Endothelial cell of umbilical vein (primary cell): ENCODE data around the gene SORL1. TPM values are rescaled to one million over a fixed set of nuclear protein-coding genes. Genes with fewer than 3 reads are reported as not detected.

ENCODE experiments used
- BruUV-seq: library from RNA; stranded (reverse); fragments of 400-500 nt; replicated peaks from 2 replicates; lab custom pipeline; 2021; lab: Mats Ljungman, UMichigan
- CTCF ChIA-PET: fragments of 300-600, 350-600 bp; sonication (Branson Sonifier 250); formaldehyde crosslinking; loops from one replicate; lab custom pipeline; 2021; ENCODE audit warnings: antibody characterized with exemption, inconsistent platforms; lab: Charles Lee
- POLR2A ChIA-PET: fragments of 300-600, 350-600 bp; sonication (Branson Sonifier 250); formaldehyde crosslinking; loops from one replicate; lab custom pipeline; 2021; ENCODE audit warnings: antibody characterized with exemption, inconsistent platforms; lab: Charles Lee
- DNase-seq: peaks from one replicate; pipeline ENCODE4 v3.0.0-alpha.2; 2011; ENCODE audit warnings: low read depth, low spot score
- FAIRE-seq: peaks from 2 replicates; lab custom pipeline; 2011; peaks lifted over from hg19 to GRCh38; lab: Jason Lieb, UNC
- H2AFZ ChIP-seq: 2 replicates; pipeline ENCODE4 v1.6.0; 2012; ENCODE audit warnings: low read depth, low read length, control low read depth, inconsistent platforms
- H3K27ac ChIP-seq: 2 replicates; pipeline ENCODE4 v1.5.1; 2011; ENCODE audit warnings: low read depth, mild to moderate bottlenecking, control low read depth, low read length, moderate library complexity; ENCODE audit not compliant: insufficient read depth
- H3K27me3 ChIP-seq, 2 experiments: 2 replicates each; pipeline versions ENCODE4 v1.6.0 to v1.6.1; 2011; ENCODE audit warnings: low read length in 2 of 2, mixed read lengths in 1 of 2; ENCODE audit not compliant: control insufficient read depth in 2 of 2, insufficient read depth in 2 of 2
- H3K36me3 ChIP-seq, 2 experiments: 2 replicates in 1 of 2; 3 replicates in 1 of 2; pipeline ENCODE4 v1.5.1; 2011; ENCODE audit warnings: low read length in 2 of 2, mild to moderate bottlenecking in 1 of 2, moderate library complexity in 1 of 2; ENCODE audit not compliant: control insufficient read depth in 2 of 2, insufficient read depth in 2 of 2; ENCODE audit errors: extremely low read depth in 1 of 2
- H3K4me1 ChIP-seq: 3 replicates; pipeline ENCODE4 v1.5.1; 2011; ENCODE audit warnings: mild to moderate bottlenecking, low read length; ENCODE audit not compliant: control insufficient read depth, insufficient read depth; ENCODE audit errors: extremely low read depth
- H3K4me2 ChIP-seq: 2 replicates; pipeline ENCODE4 v1.6.1; 2011; ENCODE audit warnings: low read length, control low read depth, mixed read lengths; ENCODE audit not compliant: insufficient read depth
- H3K4me3 ChIP-seq, 3 experiments: fragments of 200-600 bp in 1 of 3; sonication (generic), shearing (Covaris generic) in 1 of 3; replicated peaks in 1 of 3; 2 replicates each; pipeline ENCODE4 v1.5.1; 2011 to 2016; ENCODE audit warnings: control low read depth in 3 of 3, low read length in 3 of 3, mild to moderate bottlenecking in 2 of 3, inconsistent platforms in 1 of 3, low read depth in 1 of 3, moderate library complexity in 1 of 3; ENCODE audit not compliant: insufficient read depth in 1 of 3
- H3K79me2 ChIP-seq: 2 replicates; pipeline ENCODE4 v1.6.0; 2012; ENCODE audit warnings: low read length, inconsistent platforms; ENCODE audit not compliant: control insufficient read depth, insufficient read depth
- H3K9ac ChIP-seq: replicated peaks from 2 replicates; pipeline ENCODE3; 2011; ENCODE audit warnings: low read length, control low read depth; ENCODE audit not compliant: insufficient read depth; ENCODE audit errors: extremely low read depth
- H3K9me1 ChIP-seq: replicated peaks from 3 replicates; pipeline ENCODE4 v1.6.0; 2011; ENCODE audit warnings: mild to moderate bottlenecking, low read length; ENCODE audit not compliant: control insufficient read depth, insufficient read depth; ENCODE audit errors: extremely low read depth
- H3K9me3 ChIP-seq: replicated peaks from 2 replicates; pipeline ENCODE4 v1.5.1; 2012; ENCODE audit warnings: low read length, inconsistent platforms; ENCODE audit not compliant: control insufficient read depth, insufficient read depth
- H4K20me1 ChIP-seq: replicated peaks from 2 replicates; pipeline ENCODE3; 2011; ENCODE audit warnings: mild to moderate bottlenecking, low read length; ENCODE audit not compliant: control insufficient read depth, insufficient read depth; ENCODE audit errors: extremely low read depth
- EZH2 ChIP-seq: IDR thresholded peaks from 2 replicates; pipeline ENCODE4 v1.6.1; 2012; ENCODE audit warnings: borderline replicate concordance, low read depth, mild to moderate bottlenecking, moderate library complexity, low read length, inconsistent platforms; ENCODE audit not compliant: severe bottlenecking
- FOS ChIP-seq: IDR thresholded peaks from 2 replicates; pipeline ENCODE4 v1.6.1; 2011; ENCODE audit warnings: mild to moderate bottlenecking, low read length, moderate library complexity, borderline replicate concordance; ENCODE audit not compliant: insufficient read depth
- GATA2 ChIP-seq: IDR thresholded peaks from 2 replicates; pipeline ENCODE4 v1.7.0; 2011; ENCODE audit warnings: low read depth, mild to moderate bottlenecking, moderate library complexity, mixed read lengths, low read length; ENCODE audit not compliant: insufficient read length, insufficient read depth
- JUN ChIP-seq: IDR thresholded peaks from 2 replicates; pipeline ENCODE4 v1.6.1; 2011; ENCODE audit warnings: borderline replicate concordance, low read depth; ENCODE audit not compliant: insufficient read length, insufficient read depth
- MYC ChIP-seq: IDR thresholded peaks from one replicate; pipeline ENCODE4 v1.6.1; 2011; ENCODE audit warnings: mild to moderate bottlenecking, low read depth, low read length
- POLR2A ChIP-seq: IDR thresholded peaks from 2 replicates; pipeline ENCODE4 v1.6.1; 2012; ENCODE audit warnings: low read depth, mild to moderate bottlenecking, control low read depth, low read length
- POLR2AphosphoS5 ChIP-seq: IDR thresholded peaks from 2 replicates; pipeline ENCODE4 v1.6.1; 2012; ENCODE audit warnings: low read depth, mild to moderate bottlenecking, control low read depth, low read length, moderate library complexity; ENCODE audit not compliant: insufficient read depth
- dilution Hi-C: fragments of 300-500 bp; cut with MboI; formaldehyde crosslinking; loops from one replicate; pipeline ENCODE4 v1.15.0; 2019; ENCODE audit warnings: low sequenced_read_pairs; ENCODE audit not compliant: extremely low pct_ligation_motif_present
- intact Hi-C: fragments of 100-400 bp; cut with micrococcal nuclease; formaldehyde crosslinking; loops from one replicate; pipeline ENCODE4 v1.10.0; 2022
- polyA plus RNA-seq, 4 experiments: library from polyadenylated mRNA; depleted of rRNA in 3 of 4; stranded (reverse) in 3 of 4; unstranded in 1 of 4; fragments of >200 nt; gene quantifications; 2 replicates each; pipeline versions ENCODE4 v1.2.1 to v1.2.3, GENCODE V29; 2011 to 2012; ENCODE audit warnings: missing spikeins in 1 of 4
- total RNA-seq: library from RNA; stranded (reverse); gene quantifications from 2 replicates; pipeline ENCODE4 v1.2.3, GENCODE V29; 2021
- TF ChIP-seq, protein P1 (sequence below): IDR thresholded peaks from 2 replicates; pipeline ENCODE4 v1.6.1; 2011; ENCODE audit not compliant: insufficient read depth, insufficient read length
- TF ChIP-seq, protein P2 (sequence below), 2 donors: IDR thresholded peaks; 1 replicate in 1 of 2; 2 replicates in 1 of 2; pipeline ENCODE4 v1.5.1; 2011; ENCODE audit warnings: low read length in 2 of 2, mild to moderate bottlenecking in 2 of 2, moderate library complexity in 2 of 2, control low read depth in 1 of 2, inconsistent platforms in 1 of 2, low read depth in 1 of 2; ENCODE audit not compliant: insufficient read depth in 1 of 2; ENCODE audit errors: extremely low read depth in 1 of 2

Gene SORL1
- total and polyA plus RNA-seq, 2 donors (not counting 3 experiments of a cell fraction or from before 2014, with no cell fraction given) = 0.17 to 0.31 TPM

DNA sequence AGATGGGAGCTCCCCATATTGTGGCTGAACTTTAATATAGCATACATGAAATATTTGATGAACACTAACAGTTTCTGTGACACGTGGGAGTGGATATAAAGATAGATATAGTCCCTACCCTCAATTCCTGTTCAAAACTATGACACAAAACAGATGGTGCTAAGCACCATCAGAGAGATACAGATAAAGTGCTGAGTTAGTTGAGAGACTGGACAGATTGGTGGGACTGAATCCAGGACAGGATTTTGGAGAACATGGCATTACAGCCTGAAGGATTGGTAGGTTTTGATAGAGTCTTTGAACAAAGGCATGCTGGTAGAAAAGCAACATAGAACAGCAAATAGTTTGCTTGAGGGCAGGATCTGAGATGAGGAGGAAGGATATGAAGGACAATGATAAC lies 215.7 kb downstream of the SORL1 start:
- ChIA-PET CTCF (no interaction called here), POLR2A (no interaction called here)
- Histone ChIP-seq H3K9me3 (no peaks in the 10 kb centered on the region), H3K27me3 (peaks cover 8 to 10% of the 10 kb centered on the region in 2 experiments), H3K9me1 (no peaks in the 10 kb centered on the region), H3K27ac (no peak overlapping the region), H4K20me1 (no peaks in the 10 kb centered on the region), H2AFZ (no peak overlapping the region), H3K36me3 (no peaks in the 10 kb centered on the region), H3K4me1 (no peaks in the 10 kb centered on the region), H3K4me3 (no peak overlapping the region), H3K9ac (no peak overlapping the region), H3K4me2 (no peak overlapping the region), H3K79me2 (no peaks in the 10 kb centered on the region)
- dilution Hi-C loops (no loop called here), intact Hi-C loops (no loop called here)
- TF ChIP-seq FOS (no peak), EZH2 (no peak), POLR2AphosphoS5 (no peak)
- TF ChIP-seq, protein P1, sequence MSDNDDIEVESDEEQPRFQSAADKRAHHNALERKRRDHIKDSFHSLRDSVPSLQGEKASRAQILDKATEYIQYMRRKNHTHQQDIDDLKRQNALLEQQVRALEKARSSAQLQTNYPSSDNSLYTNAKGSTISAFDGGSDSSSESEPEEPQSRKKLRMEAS = no peak
- DNase-seq = no peak
- FAIRE-seq = no peak
- BruUV-seq = no TSS peak

DNA sequence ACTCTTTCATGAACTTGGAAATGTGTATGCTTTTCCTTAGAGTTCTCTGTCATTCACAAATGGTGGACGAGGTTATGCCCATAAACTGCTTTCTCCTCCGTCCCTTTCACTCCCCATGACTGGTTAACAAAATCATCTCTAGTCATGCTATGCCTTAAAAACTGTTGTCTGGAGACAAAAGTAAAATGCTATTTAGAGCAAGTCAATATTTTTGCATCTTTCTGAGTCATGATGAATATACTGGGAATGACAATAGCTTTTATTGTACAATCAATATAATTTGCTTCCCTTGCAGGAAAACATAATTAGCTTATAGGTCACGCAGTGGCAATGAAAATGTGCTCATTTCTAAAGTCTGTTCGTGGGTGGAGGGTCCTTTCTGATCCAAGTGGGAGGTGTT lies 217.3 kb downstream of the SORL1 start:
- Histone ChIP-seq H4K20me1 (no peaks in the 10 kb centered on the region), H3K9me1 (no peaks in the 10 kb centered on the region), H3K4me3 (no peak overlapping the region), H3K9ac (no peak overlapping the region), H3K27ac (no peak overlapping the region), H3K9me3 (no peaks in the 10 kb centered on the region), H2AFZ (no peak overlapping the region), H3K79me2 (no peaks in the 10 kb centered on the region), H3K36me3 (no peaks in the 10 kb centered on the region), H3K27me3 (peaks cover 3 to 7% of the 10 kb centered on the region in 2 experiments), H3K4me1 (no peaks in the 10 kb centered on the region), H3K4me2 (no peak overlapping the region)
- POLR2A ChIA-PET = no interaction called here
- TF ChIP-seq, protein P2, sequence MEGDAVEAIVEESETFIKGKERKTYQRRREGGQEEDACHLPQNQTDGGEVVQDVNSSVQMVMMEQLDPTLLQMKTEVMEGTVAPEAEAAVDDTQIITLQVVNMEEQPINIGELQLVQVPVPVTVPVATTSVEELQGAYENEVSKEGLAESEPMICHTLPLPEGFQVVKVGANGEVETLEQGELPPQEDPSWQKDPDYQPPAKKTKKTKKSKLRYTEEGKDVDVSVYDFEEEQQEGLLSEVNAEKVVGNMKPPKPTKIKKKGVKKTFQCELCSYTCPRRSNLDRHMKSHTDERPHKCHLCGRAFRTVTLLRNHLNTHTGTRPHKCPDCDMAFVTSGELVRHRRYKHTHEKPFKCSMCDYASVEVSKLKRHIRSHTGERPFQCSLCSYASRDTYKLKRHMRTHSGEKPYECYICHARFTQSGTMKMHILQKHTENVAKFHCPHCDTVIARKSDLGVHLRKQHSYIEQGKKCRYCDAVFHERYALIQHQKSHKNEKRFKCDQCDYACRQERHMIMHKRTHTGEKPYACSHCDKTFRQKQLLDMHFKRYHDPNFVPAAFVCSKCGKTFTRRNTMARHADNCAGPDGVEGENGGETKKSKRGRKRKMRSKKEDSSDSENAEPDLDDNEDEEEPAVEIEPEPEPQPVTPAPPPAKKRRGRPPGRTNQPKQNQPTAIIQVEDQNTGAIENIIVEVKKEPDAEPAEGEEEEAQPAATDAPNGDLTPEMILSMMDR (IDR thresholded peaks at IDR 0.05; ENCODE audit: extremely low read depth in 1 of 2, insufficient read depth in 1 of 2, low read depth in 1 of 2, low read length in 2 of 2) = no peak
- TF ChIP-seq EZH2 (no peak), MYC (no peak), POLR2AphosphoS5 (no peak), POLR2A (no peak), FOS (no peak), JUN (no peak), GATA2 (no peak)
- TF ChIP-seq, protein P1 = no peak
- dilution Hi-C loops (no loop called here), intact Hi-C loops (no loop called here)
- CTCF ChIA-PET = interaction anchor here (1.0 to 1.2 kb wide), 5 partner anchors 9 to 836 kb away, joined by 3 to 4 read pairs (median 3); no protein-coding TSS in a partner anchor
- FAIRE-seq = no peak
- no TSS peak for BruUV-seq
- DNase-seq = no peak
